ENCODE results near the gene MAN1C1. TPM values are rescaled to one million over a fixed set of nuclear protein-coding genes. Genes with fewer than 3 reads are reported as not detected.
"Not testable (repeated sequence)": the region's sequence is repeated elsewhere in the genome, so short reads cannot be mapped to it uniquely, and the experiment has no call there.

Gene MAN1C1
- total RNA-seq, 1 donor from 2014 or later: 0.63 TPM

GRCh38 chr1:25733271-25733670, 116.7 kb downstream of the MAN1C1 start:
- no peak overlapping the region for H3K4me3 ChIP-seq (ENCODE audit: low read depth, low read length)
- TF ChIP-seq, protein P1, sequence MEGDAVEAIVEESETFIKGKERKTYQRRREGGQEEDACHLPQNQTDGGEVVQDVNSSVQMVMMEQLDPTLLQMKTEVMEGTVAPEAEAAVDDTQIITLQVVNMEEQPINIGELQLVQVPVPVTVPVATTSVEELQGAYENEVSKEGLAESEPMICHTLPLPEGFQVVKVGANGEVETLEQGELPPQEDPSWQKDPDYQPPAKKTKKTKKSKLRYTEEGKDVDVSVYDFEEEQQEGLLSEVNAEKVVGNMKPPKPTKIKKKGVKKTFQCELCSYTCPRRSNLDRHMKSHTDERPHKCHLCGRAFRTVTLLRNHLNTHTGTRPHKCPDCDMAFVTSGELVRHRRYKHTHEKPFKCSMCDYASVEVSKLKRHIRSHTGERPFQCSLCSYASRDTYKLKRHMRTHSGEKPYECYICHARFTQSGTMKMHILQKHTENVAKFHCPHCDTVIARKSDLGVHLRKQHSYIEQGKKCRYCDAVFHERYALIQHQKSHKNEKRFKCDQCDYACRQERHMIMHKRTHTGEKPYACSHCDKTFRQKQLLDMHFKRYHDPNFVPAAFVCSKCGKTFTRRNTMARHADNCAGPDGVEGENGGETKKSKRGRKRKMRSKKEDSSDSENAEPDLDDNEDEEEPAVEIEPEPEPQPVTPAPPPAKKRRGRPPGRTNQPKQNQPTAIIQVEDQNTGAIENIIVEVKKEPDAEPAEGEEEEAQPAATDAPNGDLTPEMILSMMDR (conservative IDR thresholded peaks at IDR 0.05; ENCODE audit: low read depth, low read length): no peak
- no peak for DNase-seq (ENCODE audit: low read depth)

GRCh38 chr1:25734991-25735390, 118.4 kb downstream of the MAN1C1 start:
- not testable (repeated sequence) for DNase-seq (ENCODE audit: low read depth); H3K4me3 ChIP-seq (ENCODE audit: low read depth, low read length)

DNA sequence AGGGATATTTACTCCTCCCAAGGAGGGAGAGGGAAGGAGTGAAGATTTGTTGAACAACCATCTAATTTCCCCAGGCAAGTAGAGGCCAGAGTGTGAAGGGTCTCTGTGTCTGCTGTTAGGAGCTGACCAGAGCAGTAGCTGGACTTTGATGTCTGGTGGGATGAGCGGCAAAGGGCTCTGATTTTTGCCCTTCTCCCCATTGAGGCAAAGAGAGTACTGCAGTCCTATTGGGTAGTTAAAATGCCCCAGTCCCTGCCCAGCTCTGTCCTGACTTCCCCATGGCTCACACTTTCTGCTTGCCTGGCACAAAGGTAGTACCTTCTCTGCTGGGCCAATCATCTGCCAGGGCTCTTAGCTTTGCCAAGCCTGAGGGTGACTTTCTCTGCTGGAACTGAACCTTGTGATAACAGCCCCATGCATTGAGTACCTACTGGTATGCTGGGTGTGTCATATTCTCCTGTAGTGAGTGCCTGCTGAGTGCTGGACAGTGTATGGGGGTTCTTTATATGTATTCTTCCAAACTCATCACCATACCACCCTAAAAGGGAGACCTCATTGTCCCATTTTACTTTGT, 119.5 kb downstream of the MAN1C1 start:
- DNase-seq (ENCODE audit: low read depth): no peak
- TF ChIP-seq, protein P1 (conservative IDR thresholded peaks at IDR 0.05; ENCODE audit: low read depth, low read length): no peak
- no peak overlapping the region for H3K4me3 ChIP-seq (ENCODE audit: low read depth, low read length)

DNA sequence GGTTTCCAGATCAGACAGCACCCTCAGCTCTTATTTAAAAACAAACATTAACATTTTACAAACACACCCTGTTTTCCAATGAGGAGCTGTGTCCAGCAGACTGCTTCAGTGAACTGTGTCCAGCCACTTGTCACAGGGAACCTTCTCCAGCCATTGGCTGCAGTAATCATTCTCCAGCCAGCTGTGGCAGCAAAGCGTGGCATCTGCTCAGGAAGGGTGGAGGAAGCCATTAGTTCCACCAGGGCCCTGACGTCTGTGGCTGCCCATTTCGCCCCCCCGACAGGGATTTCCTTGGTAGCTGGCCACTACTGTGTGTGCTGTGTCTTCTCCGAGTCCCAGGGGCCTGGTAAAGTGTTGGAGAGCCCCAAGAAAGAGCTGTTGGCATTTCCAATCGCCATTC, 120.5 kb downstream of the MAN1C1 start:
- peak; percentile 78 for DNase-seq (ENCODE audit: low read depth)
- TF ChIP-seq, protein P1 (conservative IDR thresholded peaks at IDR 0.05; ENCODE audit: low read depth, low read length): no peak
- H3K4me3 ChIP-seq (ENCODE audit: low read depth, low read length): no peak overlapping the region

GRCh38 chr1:25738499-25738898, 121.9 kb downstream of the MAN1C1 start:
- no peak overlapping the region for H3K4me3 ChIP-seq (ENCODE audit: low read depth, low read length)
- DNase-seq (ENCODE audit: low read depth): no peak
- TF ChIP-seq, protein P1 (conservative IDR thresholded peaks at IDR 0.05; ENCODE audit: low read depth, low read length): no peak

GRCh38 chr1:25739341-25739740, 122.8 kb downstream of the MAN1C1 start:
- TF ChIP-seq, protein P1 (conservative IDR thresholded peaks at IDR 0.05; ENCODE audit: low read depth, low read length): no peak
- H3K4me3 ChIP-seq (ENCODE audit: low read depth, low read length): no peak overlapping the region
- no peak for DNase-seq (ENCODE audit: low read depth)

DNA sequence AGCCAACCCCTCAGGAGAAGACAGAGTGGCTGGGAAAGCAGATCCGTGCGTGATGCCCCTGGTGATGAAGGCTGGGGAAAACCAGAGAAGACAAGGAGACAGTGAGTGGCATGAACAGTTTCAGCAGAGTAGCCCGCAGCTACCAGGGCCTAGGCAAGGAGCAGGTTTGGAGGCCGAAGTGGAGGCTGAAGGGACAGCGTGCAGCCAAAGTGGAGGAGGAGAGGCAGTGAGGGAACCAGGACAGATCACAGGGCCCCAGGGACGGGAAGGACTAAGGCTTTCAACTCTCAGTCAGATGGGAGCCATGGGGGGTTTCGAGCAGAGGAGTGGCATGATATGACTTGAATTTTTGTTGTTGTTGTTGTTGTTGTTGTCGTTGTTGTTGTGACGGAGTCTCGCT, 123.5 kb downstream of the MAN1C1 start:
- no peak overlapping the region for H3K4me3 ChIP-seq (ENCODE audit: low read depth, low read length)
- no peak for DNase-seq (ENCODE audit: low read depth)
- TF ChIP-seq, protein P1 (conservative IDR thresholded peaks at IDR 0.05; ENCODE audit: low read depth, low read length): no peak

Measured in epithelial cell of proximal tubule (primary cell).